Activated gamma-delta T cell treated with Interleukin-2 at 50 U/mL for 16 hours (primary cell): ENCODE results near the gene ETFA.

Experiments used
- DNase-seq: peaks from one replicate; pipeline ENCODE4 v3.0.0-alpha.2; 2020

The ETFA gene

GRCh38 chr15:76191539-76192244 is 119.6 kb downstream of the ETFA start:
- DNase-seq: no peak

- peak; percentile 57 for DNase-seq
Observed at GRCh38 chr15:76190751-76191538, 120.3 kb downstream of the ETFA start.

- DNase-seq: no peak
Observed at GRCh38 chr15:76190070-76190564, 121.2 kb downstream of the ETFA start.

GRCh38 chr15:76189106-76189505 is 122.2 kb downstream of the ETFA start:
- DNase-seq: no peak

GRCh38 chr15:76187163-76187562 is 124.1 kb downstream of the ETFA start:
- no peak for DNase-seq

GRCh38 chr15:76185716-76186115 is 125.6 kb downstream of the ETFA start:
- no peak for DNase-seq

GRCh38 chr15:76184650-76185035 is 126.6 kb downstream of the ETFA start:
- DNase-seq: no peak

GRCh38 chr15:76183930-76184649 is 127.2 kb downstream of the ETFA start:
- no peak for DNase-seq

- no peak for DNase-seq
Observed at GRCh38 chr15:76181705-76182107, 129.6 kb downstream of the ETFA start.

- DNase-seq: no peak
Observed at GRCh38 chr15:76180321-76180720, 130.9 kb downstream of the ETFA start.

- DNase-seq: no peak
Observed at GRCh38 chr15:76179023-76179422, 132.2 kb downstream of the ETFA start.

- DNase-seq: no peak
Observed at GRCh38 chr15:76178296-76179000, 132.8 kb downstream of the ETFA start.

GRCh38 chr15:76177491-76178040 is 133.7 kb downstream of the ETFA start:
- no peak for DNase-seq

GRCh38 chr15:76176487-76177085 is 134.7 kb downstream of the ETFA start:
- DNase-seq: no peak

GRCh38 chr15:76176059-76176458 is 135.2 kb downstream of the ETFA start:
- no peak for DNase-seq

- DNase-seq: no peak
Observed at GRCh38 chr15:76175442-76175841, 135.8 kb downstream of the ETFA start.

- no peak for DNase-seq
Observed at GRCh38 chr15:76174654-76175053, 136.6 kb downstream of the ETFA start.

- no peak for DNase-seq
Observed at GRCh38 chr15:76173317-76173834, 137.9 kb downstream of the ETFA start.

- DNase-seq: no peak
Observed at GRCh38 chr15:76172782-76173181, 138.5 kb downstream of the ETFA start.

- DNase-seq: no peak
Observed at GRCh38 chr15:76169911-76170800, 141.1 kb downstream of the ETFA start.

- no peak for DNase-seq
Observed at GRCh38 chr15:76169018-76169417, 142.3 kb downstream of the ETFA start.
